ENCODE data around the gene NYAP2.

The NYAP2 gene

DNA sequence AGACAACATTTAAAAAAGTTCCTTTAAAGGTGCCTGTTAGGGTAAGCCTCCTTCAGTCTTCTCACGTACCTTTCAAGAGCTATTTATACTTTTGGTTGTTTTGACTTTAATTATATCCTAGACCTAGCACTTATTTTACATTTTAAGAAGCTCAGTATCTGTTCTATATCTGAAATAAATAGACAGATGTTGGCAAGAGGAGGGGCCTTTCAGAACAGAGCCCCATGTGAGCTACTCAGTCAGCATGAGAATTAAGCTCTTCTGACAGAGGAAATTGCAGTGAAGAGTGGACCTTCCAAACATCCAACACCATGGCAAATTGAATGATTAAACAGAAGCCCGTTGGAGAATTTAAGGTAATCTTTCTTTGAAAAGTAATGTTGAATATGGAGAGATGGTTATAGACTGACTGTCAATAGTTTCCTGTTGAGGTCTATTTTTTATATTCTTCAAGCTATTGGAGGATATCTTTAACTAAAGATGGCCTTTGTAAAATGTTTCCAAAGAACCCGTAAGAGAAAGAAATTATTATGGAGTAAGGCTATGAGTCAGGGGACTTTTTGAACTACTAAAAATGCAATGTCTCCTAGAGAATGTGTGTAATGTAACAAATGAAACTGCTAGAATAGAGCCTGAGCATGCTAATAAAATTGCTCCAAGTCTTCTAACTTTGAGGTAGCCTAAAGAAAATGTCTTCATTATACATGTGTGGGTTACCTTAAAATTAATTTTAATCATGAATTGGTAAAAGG, 17.3 kb downstream of the NYAP2 start:
- DNase-seq (ENCODE audit: low read depth in 1 of 2, low spot score in 1 of 2) = no peak
- TF ChIP-seq POLR2AphosphoS5 (IDR thresholded peaks at IDR 0.05; ENCODE audit: low read depth) (no peak), SPI1 (IDR thresholded peaks at IDR 0.05; ENCODE audit: borderline replicate concordance, low read depth) (no peak)
- TF ChIP-seq, protein P1, sequence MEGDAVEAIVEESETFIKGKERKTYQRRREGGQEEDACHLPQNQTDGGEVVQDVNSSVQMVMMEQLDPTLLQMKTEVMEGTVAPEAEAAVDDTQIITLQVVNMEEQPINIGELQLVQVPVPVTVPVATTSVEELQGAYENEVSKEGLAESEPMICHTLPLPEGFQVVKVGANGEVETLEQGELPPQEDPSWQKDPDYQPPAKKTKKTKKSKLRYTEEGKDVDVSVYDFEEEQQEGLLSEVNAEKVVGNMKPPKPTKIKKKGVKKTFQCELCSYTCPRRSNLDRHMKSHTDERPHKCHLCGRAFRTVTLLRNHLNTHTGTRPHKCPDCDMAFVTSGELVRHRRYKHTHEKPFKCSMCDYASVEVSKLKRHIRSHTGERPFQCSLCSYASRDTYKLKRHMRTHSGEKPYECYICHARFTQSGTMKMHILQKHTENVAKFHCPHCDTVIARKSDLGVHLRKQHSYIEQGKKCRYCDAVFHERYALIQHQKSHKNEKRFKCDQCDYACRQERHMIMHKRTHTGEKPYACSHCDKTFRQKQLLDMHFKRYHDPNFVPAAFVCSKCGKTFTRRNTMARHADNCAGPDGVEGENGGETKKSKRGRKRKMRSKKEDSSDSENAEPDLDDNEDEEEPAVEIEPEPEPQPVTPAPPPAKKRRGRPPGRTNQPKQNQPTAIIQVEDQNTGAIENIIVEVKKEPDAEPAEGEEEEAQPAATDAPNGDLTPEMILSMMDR (IDR thresholded peaks at IDR 0.05; ENCODE audit: insufficient read depth, low read length) = no peak
- Histone ChIP-seq H3K4me3 (replicated peaks; ENCODE audit: insufficient read depth, low read length) (no peak overlapping the region), H3K27me3 (ENCODE audit: insufficient read depth, poor library complexity, severe bottlenecking) (no peaks in the 10 kb centered on the region), H3K27ac (replicated peaks) (no peak overlapping the region)

- Histone ChIP-seq H3K4me3 (replicated peaks; ENCODE audit: insufficient read depth, low read length) (no peak overlapping the region), H3K27ac (replicated peaks) (no peak overlapping the region), H3K27me3 (ENCODE audit: insufficient read depth, poor library complexity, severe bottlenecking) (no peaks in the 10 kb centered on the region)
- TF ChIP-seq SPI1 (IDR thresholded peaks at IDR 0.05; ENCODE audit: borderline replicate concordance, low read depth) (no peak), GABPA (IDR thresholded peaks at IDR 0.05; ENCODE audit: low read depth) (no peak)
- TF ChIP-seq, protein P1 (IDR thresholded peaks at IDR 0.05; ENCODE audit: insufficient read depth, low read length) = no peak
- DNase-seq (ENCODE audit: low read depth in 1 of 2, low spot score in 1 of 2) = no peak
Observed at GRCh38 chr2:225419033-225419432, 19.5 kb downstream of the NYAP2 start.

GRCh38 chr2:225422145-225422544, 22.6 kb downstream of the NYAP2 start:
- TF ChIP-seq POLR2AphosphoS5 (IDR thresholded peaks at IDR 0.05; ENCODE audit: low read depth) = no peak
- no peak for TF ChIP-seq REST (IDR thresholded peaks at IDR 0.05; ENCODE audit: insufficient replicate concordance, low read depth)
- TF ChIP-seq, protein P1 (IDR thresholded peaks at IDR 0.05; ENCODE audit: insufficient read depth, low read length) = no peak
- no peak for TF ChIP-seq GABPA (IDR thresholded peaks at IDR 0.05; ENCODE audit: low read depth)
- no peak for TF ChIP-seq SPI1 (IDR thresholded peaks at IDR 0.05; ENCODE audit: borderline replicate concordance, low read depth)
- H3K27ac ChIP-seq (replicated peaks) = no peak overlapping the region
- no peaks in the 10 kb centered on the region for H3K27me3 ChIP-seq (ENCODE audit: insufficient read depth, poor library complexity, severe bottlenecking)

GRCh38 chr2:225425284-225425683, 25.8 kb downstream of the NYAP2 start:
- no peak for TF ChIP-seq POLR2AphosphoS5 (IDR thresholded peaks at IDR 0.05; ENCODE audit: low read depth)
- no peak for TF ChIP-seq GABPA (IDR thresholded peaks at IDR 0.05; ENCODE audit: low read depth)
- TF ChIP-seq, protein P1 (IDR thresholded peaks at IDR 0.05; ENCODE audit: insufficient read depth, low read length) = no peak
- TF ChIP-seq SPI1 (IDR thresholded peaks at IDR 0.05; ENCODE audit: borderline replicate concordance, low read depth) = no peak
- TF ChIP-seq REST (IDR thresholded peaks at IDR 0.05; ENCODE audit: insufficient replicate concordance, low read depth) = no peak
- DNase-seq (ENCODE audit: low read depth in 1 of 2, low spot score in 1 of 2) = no peak
- no peak overlapping the region for H3K4me3 ChIP-seq (replicated peaks; ENCODE audit: insufficient read depth, low read length)

More at GRCh38 chr2:225422145-225422544, 22.6 kb downstream of the NYAP2 start:
- DNase-seq (ENCODE audit: low read depth in 1 of 2, low spot score in 1 of 2) = no peak
- no peak overlapping the region for H3K4me3 ChIP-seq (replicated peaks; ENCODE audit: insufficient read depth, low read length)

More at GRCh38 chr2:225425284-225425683, 25.8 kb downstream of the NYAP2 start:
- H3K27me3 ChIP-seq (ENCODE audit: insufficient read depth, poor library complexity, severe bottlenecking) = no peaks in the 10 kb centered on the region
- no peak overlapping the region for H3K27ac ChIP-seq (replicated peaks)

Measured in HL-60 (cell line).